Measurements from ENCODE around the gene ERC1. TPM values are rescaled to one million over a fixed set of nuclear protein-coding genes. Genes with fewer than 3 reads are reported as not detected.
A peak's percentile ranks its signal among the peaks of the same experiment; 100 is the strongest.

ERC1 gene
- total and polyA plus RNA-seq, 9 of the 15 experiments (the other 6 are each of a cell fraction or from before 2014, with no cell fraction given), result 0.74 to 11.8 (median 4.8) TPM

DNA sequence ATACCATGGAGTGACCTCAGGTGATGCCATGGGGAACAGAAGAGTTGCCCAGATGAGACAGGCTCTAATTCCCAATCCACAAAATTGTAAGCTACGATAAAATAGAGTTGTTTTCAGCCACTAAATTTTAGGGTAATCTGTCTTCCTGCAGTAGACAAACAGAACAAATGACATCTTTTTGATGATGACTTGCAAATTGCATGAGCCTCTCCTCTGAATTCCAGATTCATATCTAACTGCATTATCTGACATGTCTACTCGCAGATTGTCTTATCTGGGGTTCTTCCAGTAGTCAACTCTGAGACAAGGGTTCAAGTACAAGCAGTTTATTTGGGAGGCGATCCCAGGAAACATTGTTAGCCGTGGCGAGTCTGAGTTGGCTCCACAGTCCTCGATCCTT is 14.4 kb upstream of the ERC1 start:
- H2AFZ ChIP-seq (ENCODE audit: low read depth, low read length), result no peak overlapping the region
- no peak overlapping the region for H3K9ac ChIP-seq (ENCODE audit: insufficient read depth in 1 of 2, low read depth in 2 of 2, low read length in 2 of 2)
- no peaks in the 10 kb centered on the region for H4K20me1 ChIP-seq (replicated peaks; ENCODE audit: control insufficient read depth, insufficient read depth, low read length)
- DNase-seq (ENCODE audit: extremely low read depth in 1 of 4, low spot score in 3 of 4), result no peak
- 50% methylated on average over 6 of the region's 6 CpGs for WGBS (ENCODE audit: insufficient coverage, low coverage, missing lambda C conversion rate)
- no peaks in the 10 kb centered on the region for H3K79me2 ChIP-seq (ENCODE audit: control insufficient read depth, insufficient read depth, low read length)
- no peaks in the 10 kb centered on the region for H3K9me3 ChIP-seq (replicated peaks; ENCODE audit: control insufficient read depth, insufficient read depth, low read depth, low read length)
- FAIRE-seq, result no peak
- H3K27ac ChIP-seq (ENCODE audit: extremely low read depth, low read depth, low read length), result no peak overlapping the region
- no TSS peak for BruUV-seq (replicated peaks)
- no peaks in the 10 kb centered on the region for H3K9me1 ChIP-seq (ENCODE audit: control insufficient read depth, insufficient read depth, low read length)
- H3K36me3 ChIP-seq (ENCODE audit: control insufficient read depth, insufficient read depth, low read length), result no peaks in the 10 kb centered on the region
- ChIA-PET CTCF (ENCODE audit: low intra/inter-chr PET ratio) (no interaction called here), POLR2A (interaction anchor here (0.6 to 1.2 kb wide), 3 partner anchors 11 to 28 kb away, joined by 3 to 4 read pairs (median 3); no protein-coding TSS in a partner anchor)
- H3K4me3 ChIP-seq, result no peak overlapping the region
- no peaks in the 10 kb centered on the region for H3K27me3 ChIP-seq (ENCODE audit: control insufficient read depth in 2 of 2, insufficient read depth in 2 of 2, low read length in 2 of 2)
- peaks cover 0 to 7% of the 10 kb centered on the region in 2 experiments; a peak in 3 of 5 replicates for H3K4me1 ChIP-seq (replicated peaks in 1 of 2; ENCODE audit: control insufficient read depth in 2 of 2, insufficient read depth in 2 of 2, low read length in 2 of 2)
- intact Hi-C loops (cut with micrococcal nuclease) (no loop called here), in situ Hi-C loops (cut with MboI) (no loop called here)
- H3K4me2 ChIP-seq (ENCODE audit: insufficient read depth, low read length), result no peak overlapping the region
- no peak for ATAC-seq
- TF ChIP-seq, protein P1, sequence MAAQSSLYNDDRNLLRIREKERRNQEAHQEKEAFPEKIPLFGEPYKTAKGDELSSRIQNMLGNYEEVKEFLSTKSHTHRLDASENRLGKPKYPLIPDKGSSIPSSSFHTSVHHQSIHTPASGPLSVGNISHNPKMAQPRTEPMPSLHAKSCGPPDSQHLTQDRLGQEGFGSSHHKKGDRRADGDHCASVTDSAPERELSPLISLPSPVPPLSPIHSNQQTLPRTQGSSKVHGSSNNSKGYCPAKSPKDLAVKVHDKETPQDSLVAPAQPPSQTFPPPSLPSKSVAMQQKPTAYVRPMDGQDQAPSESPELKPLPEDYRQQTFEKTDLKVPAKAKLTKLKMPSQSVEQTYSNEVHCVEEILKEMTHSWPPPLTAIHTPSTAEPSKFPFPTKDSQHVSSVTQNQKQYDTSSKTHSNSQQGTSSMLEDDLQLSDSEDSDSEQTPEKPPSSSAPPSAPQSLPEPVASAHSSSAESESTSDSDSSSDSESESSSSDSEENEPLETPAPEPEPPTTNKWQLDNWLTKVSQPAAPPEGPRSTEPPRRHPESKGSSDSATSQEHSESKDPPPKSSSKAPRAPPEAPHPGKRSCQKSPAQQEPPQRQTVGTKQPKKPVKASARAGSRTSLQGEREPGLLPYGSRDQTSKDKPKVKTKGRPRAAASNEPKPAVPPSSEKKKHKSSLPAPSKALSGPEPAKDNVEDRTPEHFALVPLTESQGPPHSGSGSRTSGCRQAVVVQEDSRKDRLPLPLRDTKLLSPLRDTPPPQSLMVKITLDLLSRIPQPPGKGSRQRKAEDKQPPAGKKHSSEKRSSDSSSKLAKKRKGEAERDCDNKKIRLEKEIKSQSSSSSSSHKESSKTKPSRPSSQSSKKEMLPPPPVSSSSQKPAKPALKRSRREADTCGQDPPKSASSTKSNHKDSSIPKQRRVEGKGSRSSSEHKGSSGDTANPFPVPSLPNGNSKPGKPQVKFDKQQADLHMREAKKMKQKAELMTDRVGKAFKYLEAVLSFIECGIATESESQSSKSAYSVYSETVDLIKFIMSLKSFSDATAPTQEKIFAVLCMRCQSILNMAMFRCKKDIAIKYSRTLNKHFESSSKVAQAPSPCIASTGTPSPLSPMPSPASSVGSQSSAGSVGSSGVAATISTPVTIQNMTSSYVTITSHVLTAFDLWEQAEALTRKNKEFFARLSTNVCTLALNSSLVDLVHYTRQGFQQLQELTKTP (IDR thresholded peaks at IDR 0.05; ENCODE audit: low read depth in 1 of 2, partially characterized antibody in 2 of 2), result no peak
- TF ChIP-seq, protein P2, sequence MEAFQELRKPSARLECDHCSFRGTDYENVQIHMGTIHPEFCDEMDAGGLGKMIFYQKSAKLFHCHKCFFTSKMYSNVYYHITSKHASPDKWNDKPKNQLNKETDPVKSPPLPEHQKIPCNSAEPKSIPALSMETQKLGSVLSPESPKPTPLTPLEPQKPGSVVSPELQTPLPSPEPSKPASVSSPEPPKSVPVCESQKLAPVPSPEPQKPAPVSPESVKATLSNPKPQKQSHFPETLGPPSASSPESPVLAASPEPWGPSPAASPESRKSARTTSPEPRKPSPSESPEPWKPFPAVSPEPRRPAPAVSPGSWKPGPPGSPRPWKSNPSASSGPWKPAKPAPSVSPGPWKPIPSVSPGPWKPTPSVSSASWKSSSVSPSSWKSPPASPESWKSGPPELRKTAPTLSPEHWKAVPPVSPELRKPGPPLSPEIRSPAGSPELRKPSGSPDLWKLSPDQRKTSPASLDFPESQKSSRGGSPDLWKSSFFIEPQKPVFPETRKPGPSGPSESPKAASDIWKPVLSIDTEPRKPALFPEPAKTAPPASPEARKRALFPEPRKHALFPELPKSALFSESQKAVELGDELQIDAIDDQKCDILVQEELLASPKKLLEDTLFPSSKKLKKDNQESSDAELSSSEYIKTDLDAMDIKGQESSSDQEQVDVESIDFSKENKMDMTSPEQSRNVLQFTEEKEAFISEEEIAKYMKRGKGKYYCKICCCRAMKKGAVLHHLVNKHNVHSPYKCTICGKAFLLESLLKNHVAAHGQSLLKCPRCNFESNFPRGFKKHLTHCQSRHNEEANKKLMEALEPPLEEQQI (IDR thresholded peaks at IDR 0.05), result no peak
- peak; percentile 43; the same call in 1 of the 2 replicates for TF ChIP-seq NFE2 (IDR thresholded peaks at IDR 0.05; ENCODE audit: low read depth)
- no peak for TF ChIP-seq CCAR2 (IDR thresholded peaks at IDR 0.05; ENCODE audit: low read depth, low read length)
- no peak for TF ChIP-seq CXXC5 (CRISPR knock-in tag; IDR thresholded peaks at IDR 0.05)
- peak; percentile 54 for TF ChIP-seq MAFG (tag; conservative IDR thresholded peaks at IDR 0.05)
- TF ChIP-seq, protein P3, sequence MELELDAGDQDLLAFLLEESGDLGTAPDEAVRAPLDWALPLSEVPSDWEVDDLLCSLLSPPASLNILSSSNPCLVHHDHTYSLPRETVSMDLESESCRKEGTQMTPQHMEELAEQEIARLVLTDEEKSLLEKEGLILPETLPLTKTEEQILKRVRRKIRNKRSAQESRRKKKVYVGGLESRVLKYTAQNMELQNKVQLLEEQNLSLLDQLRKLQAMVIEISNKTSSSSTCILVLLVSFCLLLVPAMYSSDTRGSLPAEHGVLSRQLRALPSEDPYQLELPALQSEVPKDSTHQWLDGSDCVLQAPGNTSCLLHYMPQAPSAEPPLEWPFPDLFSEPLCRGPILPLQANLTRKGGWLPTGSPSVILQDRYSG (tag; conservative IDR thresholded peaks at IDR 0.05; ENCODE audit: low read depth), result no peak
- TF ChIP-seq MED1 (CRISPR knock-in tag; IDR thresholded peaks at IDR 0.05; ENCODE audit: borderline replicate concordance), result no peak
- TF ChIP-seq, protein P4, sequence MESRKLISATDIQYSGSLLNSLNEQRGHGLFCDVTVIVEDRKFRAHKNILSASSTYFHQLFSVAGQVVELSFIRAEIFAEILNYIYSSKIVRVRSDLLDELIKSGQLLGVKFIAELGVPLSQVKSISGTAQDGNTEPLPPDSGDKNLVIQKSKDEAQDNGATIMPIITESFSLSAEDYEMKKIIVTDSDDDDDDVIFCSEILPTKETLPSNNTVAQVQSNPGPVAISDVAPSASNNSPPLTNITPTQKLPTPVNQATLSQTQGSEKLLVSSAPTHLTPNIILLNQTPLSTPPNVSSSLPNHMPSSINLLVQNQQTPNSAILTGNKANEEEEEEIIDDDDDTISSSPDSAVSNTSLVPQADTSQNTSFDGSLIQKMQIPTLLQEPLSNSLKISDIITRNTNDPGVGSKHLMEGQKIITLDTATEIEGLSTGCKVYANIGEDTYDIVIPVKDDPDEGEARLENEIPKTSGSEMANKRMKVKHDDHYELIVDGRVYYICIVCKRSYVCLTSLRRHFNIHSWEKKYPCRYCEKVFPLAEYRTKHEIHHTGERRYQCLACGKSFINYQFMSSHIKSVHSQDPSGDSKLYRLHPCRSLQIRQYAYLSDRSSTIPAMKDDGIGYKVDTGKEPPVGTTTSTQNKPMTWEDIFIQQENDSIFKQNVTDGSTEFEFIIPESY (CRISPR knock-in tag; IDR thresholded peaks at IDR 0.05), result no peak
- 0 out of 2 replicates have a peak, but pooled peaks have one; percentile 6 for TF ChIP-seq ZNF316 (IDR thresholded peaks at IDR 0.05)
- TF ChIP-seq ZNF134 (CRISPR knock-in tag; conservative IDR thresholded peaks at IDR 0.05), result no peak
- TF ChIP-seq, protein P5, sequence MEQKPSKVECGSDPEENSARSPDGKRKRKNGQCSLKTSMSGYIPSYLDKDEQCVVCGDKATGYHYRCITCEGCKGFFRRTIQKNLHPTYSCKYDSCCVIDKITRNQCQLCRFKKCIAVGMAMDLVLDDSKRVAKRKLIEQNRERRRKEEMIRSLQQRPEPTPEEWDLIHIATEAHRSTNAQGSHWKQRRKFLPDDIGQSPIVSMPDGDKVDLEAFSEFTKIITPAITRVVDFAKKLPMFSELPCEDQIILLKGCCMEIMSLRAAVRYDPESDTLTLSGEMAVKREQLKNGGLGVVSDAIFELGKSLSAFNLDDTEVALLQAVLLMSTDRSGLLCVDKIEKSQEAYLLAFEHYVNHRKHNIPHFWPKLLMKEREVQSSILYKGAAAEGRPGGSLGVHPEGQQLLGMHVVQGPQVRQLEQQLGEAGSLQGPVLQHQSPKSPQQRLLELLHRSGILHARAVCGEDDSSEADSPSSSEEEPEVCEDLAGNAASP (IDR thresholded peaks at IDR 0.05), result no peak

All from K562 (cell line).